Left kidney (tissue), 2 donors: ENCODE results near the gene CENPO. TPM values are rescaled to one million over a fixed set of nuclear protein-coding genes. Genes with fewer than 3 reads are reported as not detected.
"Not testable (repeated sequence)": the region's sequence is repeated elsewhere in the genome, so short reads cannot be mapped to it uniquely, and the experiment has no call there.

Experiments
- DNase-seq: peaks from one replicate; pipeline ENCODE4 v3.0.0-alpha.2; 2013
- polyA plus RNA-seq: library from polyadenylated mRNA; unstranded; fragments of 120-200 nt; gene quantifications from one replicate; pipeline ENCODE4 v1.2.1, GENCODE V29; 2013; ENCODE audit not compliant: insufficient read length

The CENPO gene
- polyA plus RNA-seq, 1 donor: 25.6 TPM

GRCh38 chr2:24822049-24822706 lies 29.0 kb downstream of the CENPO start:
- DNase-seq: no peak

DNA sequence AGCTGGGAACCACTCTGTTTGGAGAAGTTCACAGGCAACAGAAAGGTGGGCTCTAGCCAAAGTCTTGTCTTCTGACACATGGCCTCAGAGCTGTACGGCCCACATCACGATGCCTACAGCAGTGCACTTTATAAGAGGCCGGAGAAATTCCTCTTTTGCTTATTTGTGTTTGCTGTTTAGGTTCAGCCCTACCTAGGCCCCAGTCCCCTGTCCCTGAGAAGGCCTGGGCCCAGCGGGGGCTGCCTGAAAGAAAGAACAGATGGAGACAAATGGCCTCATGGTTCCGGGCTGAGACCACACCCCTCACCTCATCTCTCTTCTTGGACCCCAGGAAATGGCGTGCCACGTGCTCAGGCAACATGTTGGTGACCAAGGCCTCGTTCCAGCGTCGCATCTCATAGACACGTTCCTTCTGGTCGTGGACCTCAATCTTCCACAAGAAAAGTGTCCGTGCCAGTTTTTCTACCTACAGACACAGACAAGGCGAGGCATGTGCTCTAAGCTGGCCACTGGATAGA lies 30.9 kb downstream of the CENPO start:
- no peak for DNase-seq

GRCh38 chr2:24824966-24825882 lies 32.0 kb downstream of the CENPO start:
- no peak for DNase-seq

DNA sequence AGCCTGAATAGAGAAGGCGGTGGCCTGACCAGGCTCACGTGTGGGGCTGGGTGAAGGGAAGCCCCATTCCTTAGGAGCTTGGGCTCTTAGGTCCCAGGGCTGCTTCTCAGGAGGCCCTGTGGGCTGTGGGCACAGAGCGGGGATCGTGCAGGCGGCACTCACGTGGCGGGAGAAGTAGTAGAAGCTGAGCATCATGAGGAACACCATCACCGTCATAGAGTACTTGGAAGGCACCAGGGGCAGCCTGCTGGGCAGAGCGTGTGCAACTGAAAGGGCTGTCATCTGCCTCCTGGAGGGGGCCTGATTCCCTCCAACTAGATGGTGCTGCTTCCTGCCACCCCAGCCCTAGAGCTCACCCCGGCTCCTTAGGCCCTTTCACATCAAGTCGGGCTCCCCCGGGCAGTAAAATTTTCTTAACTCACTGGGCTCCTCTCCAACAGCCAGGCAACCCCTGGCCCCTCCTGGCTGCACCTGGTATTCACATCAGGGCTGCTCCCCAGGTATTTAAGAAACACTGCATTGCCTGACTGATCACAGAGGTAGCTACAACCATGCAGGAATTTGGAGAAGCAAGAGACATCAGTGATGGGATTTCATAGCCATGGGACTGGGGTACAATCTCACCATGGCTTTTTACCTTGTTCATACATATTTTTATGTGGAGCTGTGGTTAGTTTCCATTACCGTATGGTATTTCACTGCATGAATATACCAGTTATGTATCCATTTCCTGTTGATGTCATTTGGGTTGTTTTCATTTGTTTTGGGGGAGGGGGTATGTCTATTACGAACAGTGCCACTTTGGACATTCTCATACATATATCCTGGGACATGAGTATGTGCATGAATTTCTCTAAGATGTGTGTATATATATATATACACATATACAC lies 32.9 kb downstream of the CENPO start:
- DNase-seq: no peak

GRCh38 chr2:24826773-24827145 lies 33.5 kb downstream of the CENPO start:
- no peak for DNase-seq

DNA sequence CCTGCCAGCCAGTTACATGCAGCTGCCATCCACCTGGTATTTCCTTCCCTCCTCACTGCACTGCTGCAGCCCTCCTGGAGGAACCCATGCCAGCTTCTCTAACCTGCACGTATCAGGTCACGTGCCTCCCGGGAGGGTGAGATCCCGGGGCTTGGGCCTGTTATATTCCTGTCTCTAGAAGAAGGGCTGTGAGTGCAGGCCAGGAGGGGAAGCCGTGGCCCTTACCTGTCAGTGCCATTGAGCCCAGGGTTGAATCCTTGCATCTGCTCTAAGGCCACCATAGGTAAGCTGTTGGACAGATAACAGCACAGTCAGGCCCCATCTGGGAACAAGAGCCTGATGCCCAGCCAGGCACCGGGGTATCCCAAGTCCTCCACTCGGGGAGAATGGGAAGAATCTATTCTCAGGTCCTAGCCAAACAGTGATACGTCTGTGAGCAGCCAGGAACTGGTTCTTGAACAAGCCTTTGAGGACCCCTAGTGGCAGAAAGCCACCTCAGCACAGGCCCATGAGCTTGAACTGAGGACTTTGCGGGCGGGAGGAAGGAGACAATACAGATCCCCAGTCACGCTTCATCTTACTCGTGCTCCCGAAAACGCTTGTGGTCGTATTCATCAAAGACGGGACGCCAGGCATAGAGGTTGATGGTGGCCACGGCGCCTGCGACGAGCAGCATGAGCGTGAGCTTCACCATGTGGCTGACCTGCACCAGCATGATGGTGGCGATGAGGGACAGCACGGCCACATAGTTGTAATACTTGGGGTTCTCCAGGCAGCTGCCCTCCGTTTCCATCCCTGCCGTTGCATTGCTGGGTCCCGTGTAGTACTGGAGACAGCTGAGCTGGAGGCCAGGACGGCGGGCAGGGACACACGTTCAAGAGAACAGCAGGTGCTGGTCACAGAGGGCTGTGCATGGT lies 34.4 kb downstream of the CENPO start:
- peak; percentile 86 for DNase-seq

DNA sequence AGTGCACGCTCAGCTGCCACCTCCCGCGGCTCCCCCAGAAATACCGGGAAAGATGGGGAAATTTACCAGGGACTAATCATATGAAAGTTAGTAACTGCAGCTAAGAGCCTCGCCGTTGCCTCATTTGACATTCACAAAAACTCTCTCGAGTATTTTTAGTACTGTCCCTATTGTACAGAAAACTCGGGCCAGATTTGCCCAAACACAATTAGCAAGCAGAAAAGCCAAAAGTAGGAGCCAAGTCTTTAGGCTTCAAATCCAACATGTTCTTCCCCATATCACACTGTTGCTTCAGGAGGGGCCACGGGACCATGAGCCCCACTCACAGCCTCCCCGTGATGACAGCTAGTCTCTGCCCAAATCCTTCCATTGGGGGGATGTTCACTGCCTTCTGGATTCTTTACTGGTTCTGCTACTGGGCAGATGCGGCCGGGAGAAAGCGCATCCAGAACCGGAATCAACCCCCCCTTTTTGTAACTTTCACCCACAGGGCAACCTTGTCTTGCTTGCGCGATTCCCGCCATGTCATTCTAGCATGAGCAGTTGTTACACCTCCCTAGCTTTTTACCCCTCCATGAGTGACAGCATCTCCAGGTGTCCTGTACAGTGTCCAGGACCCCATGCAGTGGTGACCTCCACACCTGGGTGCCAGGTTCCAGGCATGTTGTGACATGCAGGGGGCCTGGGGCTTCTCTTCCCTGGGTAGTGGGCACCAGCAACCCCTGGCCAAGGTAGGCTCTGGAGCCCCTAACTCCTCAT lies 35.2 kb downstream of the CENPO start:
- no peak for DNase-seq

DNA sequence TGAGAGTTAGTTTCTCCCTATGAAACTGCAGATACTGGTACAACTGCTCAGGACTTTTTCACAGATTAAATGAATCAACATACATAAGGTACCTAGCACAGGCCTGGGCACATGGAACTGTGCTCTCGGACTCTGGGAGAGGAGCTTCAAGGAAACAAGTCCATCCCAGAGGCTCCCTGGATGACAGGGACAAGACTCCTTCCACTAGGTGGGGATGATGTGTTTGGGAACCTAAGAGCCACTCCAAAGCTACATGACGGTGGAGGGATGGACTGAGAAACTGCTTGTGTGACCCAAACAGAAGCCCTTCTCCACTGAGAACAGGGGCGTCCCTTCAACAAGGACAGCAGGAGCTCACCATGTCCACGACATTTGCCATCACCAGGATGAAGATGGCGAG lies 37.1 kb downstream of the CENPO start:
- no peak for DNase-seq

GRCh38 chr2:24830786-24831185 lies 37.6 kb downstream of the CENPO start:
- DNase-seq: no peak

- DNase-seq: no peak
These were observed 38.2 kb downstream of the CENPO start for GRCh38 chr2:24831221-24832072.

DNA sequence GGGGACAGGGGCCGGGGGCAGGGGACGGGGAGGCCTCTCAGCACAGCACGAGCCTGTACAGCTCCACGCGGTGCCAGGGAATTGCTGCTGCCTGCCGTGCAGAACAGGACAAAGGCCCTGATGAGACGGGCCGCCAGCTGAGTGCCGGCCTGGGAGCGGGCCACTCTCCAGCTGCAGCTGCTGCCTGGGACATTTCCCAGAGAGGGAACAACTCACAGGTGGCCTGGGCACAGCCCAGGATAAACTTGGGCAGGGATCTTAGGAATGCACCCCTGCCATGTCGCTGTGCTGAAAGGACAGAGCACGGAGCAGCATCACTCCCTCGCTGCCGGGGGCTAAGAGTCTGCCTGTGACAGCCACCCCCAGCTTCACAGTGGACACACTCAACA lies 38.8 kb downstream of the CENPO start:
- DNase-seq: no peak

GRCh38 chr2:24832521-24832920 lies 39.3 kb downstream of the CENPO start:
- DNase-seq: no peak

- no peak for DNase-seq
These were observed 39.9 kb downstream of the CENPO start for GRCh38 chr2:24832931-24833701.

DNA sequence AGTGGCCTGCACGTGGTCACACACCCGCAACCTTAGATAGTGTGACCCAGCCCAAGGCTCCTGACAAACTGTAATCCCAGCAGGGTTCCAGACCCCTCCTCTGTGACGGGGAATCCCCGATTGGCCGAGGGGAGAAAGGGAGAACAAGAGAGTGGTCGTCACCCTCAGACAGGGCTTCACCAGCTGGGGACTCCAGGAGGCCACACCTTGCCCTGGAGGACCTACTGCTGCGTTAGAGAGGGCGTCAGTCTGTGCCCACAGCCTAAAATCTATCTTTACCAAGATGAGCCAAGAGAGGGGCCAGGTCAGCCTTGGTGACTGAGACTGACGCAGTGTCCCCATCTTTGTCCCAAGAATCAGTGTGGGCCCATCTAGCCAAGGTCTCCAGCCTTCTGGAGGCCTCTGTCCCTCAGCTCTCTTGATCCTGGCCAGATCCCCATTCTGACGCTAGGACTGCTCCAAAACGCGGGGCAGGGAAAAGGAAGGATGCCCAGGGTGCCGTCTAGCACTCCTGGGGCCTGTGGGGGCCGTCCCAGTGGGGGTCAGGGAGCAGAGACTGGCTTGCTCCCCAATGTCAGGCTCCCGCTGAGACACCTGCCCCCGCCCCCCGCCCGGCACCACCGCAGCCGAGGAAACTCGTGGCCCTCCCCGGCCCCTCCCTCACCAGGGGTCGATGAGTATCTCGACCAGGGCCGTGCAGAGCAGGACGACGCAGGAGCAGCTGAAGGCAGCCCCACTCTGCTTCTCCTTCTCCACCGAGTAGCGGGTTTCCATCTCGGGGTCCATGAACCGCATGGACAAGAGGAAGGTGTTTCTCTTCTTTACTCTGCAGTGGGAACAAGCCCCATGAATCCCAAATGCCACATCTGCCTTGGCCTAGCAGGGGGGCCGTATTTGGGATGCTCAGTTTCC lies 40.9 kb downstream of the CENPO start:
- DNase-seq: no peak

DNA sequence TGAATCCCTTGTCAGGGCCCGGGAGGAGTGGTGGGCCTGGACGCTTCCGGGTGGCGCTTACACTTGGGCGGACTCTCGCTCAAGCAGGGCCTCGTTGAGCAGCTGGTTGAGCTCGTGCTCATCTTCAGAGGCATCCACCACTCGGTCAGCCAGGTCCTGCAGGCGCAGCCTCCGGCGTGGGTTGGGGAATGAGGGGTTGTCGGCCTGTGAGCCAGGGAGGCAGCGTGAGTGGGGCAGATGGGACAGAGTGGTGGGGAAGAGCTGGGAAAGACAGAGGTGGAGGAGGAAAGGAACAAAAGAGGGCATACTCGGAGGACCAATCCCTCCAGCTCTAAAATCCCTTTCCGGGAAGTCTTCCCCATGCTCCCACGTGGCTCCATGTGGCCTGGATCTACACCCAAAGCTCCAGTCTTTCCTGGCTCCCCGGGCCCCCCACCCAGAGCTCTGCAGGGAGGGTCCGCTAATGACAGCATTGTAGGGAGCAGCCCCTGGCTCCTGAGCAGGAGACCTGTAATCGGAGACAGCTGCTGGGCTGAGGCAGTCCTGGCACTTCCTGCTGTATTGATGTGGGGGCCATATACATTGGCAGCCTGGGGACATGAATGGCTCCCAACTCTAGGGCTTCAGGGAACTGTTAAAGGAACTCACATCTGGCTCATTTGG lies 41.6 kb downstream of the CENPO start:
- no peak for DNase-seq

- not testable (repeated sequence) for DNase-seq
These were observed 42.2 kb downstream of the CENPO start for GRCh38 chr2:24835411-24835810.

DNA sequence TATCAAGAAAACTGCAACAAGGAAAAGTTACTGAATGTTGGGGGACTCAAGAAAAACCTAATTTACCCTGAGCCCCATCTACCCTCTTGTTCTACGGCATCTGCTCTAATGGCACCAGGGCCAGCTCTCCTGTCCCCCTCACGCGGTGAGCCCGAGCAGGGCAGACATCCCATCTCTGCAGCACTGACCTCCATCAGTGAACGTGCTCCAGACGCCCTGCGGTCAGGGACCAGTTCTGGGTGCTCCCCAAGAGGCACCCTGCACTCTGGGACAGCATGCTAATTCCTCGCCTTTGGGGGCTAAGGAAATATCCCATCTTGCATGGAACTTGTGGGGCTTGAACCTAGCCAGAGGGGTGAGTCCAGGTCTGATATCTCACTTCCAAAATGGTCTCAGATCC lies 43.0 kb downstream of the CENPO start:
- no peak for DNase-seq
